ENCODE data around the gene ARHGEF16.

Gene ARHGEF16

DNA sequence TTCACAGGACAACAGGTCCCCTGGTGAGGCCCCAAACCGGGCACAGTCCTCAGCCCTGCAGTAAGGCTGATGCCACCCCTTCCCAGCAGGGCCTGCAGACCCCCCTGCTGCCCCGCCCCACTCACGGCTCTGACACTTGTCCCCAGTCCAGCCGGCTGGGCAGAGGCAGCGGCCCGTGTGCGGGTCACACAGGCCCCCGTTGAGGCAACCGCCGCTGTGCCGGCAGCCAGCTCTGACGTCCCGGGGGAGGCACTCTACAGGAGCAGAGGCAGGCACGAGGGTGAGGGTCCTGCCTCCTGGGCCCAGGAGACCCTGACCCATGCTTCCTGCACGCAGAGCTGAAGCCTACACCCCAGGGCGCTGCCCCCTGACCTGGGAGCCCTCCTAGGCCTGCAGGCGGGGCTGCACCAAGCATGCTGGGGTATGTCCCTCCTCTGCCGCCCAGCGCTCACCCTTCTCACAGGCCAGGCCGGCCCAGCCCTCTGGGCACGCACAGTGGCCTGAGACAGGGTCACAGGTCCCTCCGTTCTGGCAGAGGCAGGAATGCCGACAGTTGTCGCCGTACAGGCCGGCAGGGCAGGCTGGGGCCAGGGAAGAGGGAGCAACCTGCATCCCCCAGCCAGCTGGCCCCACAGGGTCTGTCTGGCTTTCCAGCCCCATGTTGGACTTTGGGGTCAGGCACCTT, 43.9 kb downstream of the ARHGEF16 start:
- Histone ChIP-seq H3K4me1 (peaks cover 0 to 5% (median under 1%) of the 10 kb centered on the region in 4 donors), H3K36me3 (peaks cover 0 to 93% (median 59%) of the 10 kb centered on the region in 3 donors), H3K4me3 (no peak overlapping the region), H3K27me3 (no peaks in the 10 kb centered on the region), H3K9me3 (no peaks in the 10 kb centered on the region), H3K27ac (no peak overlapping the region)
- intact Hi-C loops (cut with DNase I; ENCODE audit: low total_unique reads) = no loop called here
- no peak for DNase-seq
- TF ChIP-seq, protein P1, sequence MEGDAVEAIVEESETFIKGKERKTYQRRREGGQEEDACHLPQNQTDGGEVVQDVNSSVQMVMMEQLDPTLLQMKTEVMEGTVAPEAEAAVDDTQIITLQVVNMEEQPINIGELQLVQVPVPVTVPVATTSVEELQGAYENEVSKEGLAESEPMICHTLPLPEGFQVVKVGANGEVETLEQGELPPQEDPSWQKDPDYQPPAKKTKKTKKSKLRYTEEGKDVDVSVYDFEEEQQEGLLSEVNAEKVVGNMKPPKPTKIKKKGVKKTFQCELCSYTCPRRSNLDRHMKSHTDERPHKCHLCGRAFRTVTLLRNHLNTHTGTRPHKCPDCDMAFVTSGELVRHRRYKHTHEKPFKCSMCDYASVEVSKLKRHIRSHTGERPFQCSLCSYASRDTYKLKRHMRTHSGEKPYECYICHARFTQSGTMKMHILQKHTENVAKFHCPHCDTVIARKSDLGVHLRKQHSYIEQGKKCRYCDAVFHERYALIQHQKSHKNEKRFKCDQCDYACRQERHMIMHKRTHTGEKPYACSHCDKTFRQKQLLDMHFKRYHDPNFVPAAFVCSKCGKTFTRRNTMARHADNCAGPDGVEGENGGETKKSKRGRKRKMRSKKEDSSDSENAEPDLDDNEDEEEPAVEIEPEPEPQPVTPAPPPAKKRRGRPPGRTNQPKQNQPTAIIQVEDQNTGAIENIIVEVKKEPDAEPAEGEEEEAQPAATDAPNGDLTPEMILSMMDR (IDR thresholded peaks at IDR 0.05) = no peak

DNA sequence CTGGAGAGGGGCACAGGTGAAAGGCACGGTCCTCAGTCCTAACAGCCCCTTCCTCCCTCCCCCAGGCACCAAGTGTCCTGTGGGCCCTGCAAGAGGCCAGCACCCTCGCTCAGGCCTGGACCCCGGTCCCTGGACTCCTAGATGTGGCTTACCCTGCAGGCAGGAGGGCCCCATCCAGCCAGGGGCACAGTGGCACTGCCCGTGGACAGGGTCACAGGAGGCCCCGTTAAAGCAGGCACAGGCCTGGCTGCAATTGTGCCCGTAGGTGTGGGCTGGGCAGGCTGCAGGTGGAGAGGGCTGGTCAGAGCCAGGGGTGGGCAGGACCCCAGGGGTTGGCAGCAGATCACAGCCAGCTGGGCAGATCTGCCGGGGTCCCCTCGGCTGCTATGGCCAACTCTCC, 44.5 kb downstream of the ARHGEF16 start:
- Histone ChIP-seq H3K27ac (no peak overlapping the region), H3K36me3 (peaks cover 0 to 93% (median 53%) of the 10 kb centered on the region in 3 donors), H3K4me1 (peaks cover 0 to 9% (median 6%) of the 10 kb centered on the region in 4 donors), H3K9me3 (no peaks in the 10 kb centered on the region), H3K27me3 (no peaks in the 10 kb centered on the region), H3K4me3 (no peak overlapping the region)
- TF ChIP-seq, protein P1 (IDR thresholded peaks at IDR 0.05) = no peak
- intact Hi-C loops (cut with DNase I; ENCODE audit: low total_unique reads) = no loop called here
- no peak for DNase-seq

DNA sequence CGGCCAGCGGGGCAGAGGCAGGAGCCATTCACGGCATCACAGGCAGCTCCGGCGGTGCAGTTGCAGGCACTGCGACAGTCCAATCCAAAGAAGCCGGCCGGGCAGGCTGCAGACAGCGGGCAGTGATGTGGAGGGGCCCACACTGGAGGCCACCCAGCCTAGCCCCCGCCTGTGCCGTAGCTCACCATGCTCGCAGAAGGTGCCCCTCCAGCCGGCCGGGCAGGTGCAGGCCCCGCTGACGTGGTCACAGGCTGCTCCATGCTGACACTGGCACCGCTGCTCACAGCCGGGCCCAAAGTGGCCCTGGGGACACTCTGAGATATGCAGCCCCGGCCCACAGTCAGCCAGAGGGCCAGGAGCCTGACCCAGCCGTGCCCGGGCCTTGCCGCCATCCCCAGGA, 45.1 kb downstream of the ARHGEF16 start:
- TF ChIP-seq, protein P1 (IDR thresholded peaks at IDR 0.05) = no peak
- Histone ChIP-seq H3K4me3 (no peak overlapping the region), H3K27ac (no peak overlapping the region), H3K27me3 (no peaks in the 10 kb centered on the region), H3K36me3 (peaks cover 0 to 91% (median 46%) of the 10 kb centered on the region in 3 donors), H3K4me1 (peaks cover 0 to 16% (median 9%) of the 10 kb centered on the region in 4 donors), H3K9me3 (no peaks in the 10 kb centered on the region)
- intact Hi-C loops (cut with DNase I; ENCODE audit: low total_unique reads) = no loop called here
- DNase-seq = no peak

DNA sequence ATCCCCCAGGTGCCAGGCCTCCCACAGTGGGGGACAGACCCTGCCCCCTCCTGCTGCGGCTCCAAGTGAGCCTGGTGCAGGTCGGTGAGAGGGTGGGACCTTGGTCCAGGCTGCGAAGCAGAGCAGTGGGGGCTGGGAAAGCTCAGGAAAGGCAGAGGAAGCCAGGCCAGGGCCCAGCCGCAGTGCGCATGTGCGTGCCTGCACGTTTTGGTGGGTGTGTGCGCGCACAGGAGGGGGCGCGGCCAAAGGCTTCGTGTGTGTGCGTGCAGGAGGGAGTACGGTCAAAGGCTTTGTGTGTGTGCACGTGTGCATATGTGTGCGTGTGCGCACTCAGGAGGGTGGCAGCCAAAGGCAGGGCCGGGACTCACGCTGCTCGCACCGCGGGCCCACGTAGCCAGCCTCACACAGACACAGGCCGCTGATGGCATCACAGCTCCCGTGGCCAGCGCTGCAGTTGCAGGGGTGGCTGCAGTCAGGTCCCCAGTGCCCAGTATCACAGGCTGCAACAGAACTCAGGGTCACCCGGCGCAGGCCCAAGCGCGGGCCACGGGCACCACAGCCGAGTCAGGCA, 45.9 kb downstream of the ARHGEF16 start:
- DNase-seq = no peak
- peaks cover 0 to 23% (median 17%) of the 10 kb centered on the region in 4 donors for H3K4me1 ChIP-seq
- intact Hi-C loops (cut with DNase I; ENCODE audit: low total_unique reads) = no loop called here
- H3K9me3 ChIP-seq = no peaks in the 10 kb centered on the region
- no peak overlapping the region for H3K27ac ChIP-seq
- H3K4me3 ChIP-seq = no peak overlapping the region
- H3K27me3 ChIP-seq = no peaks in the 10 kb centered on the region
- TF ChIP-seq, protein P1 (IDR thresholded peaks at IDR 0.05) = no peak
- H3K36me3 ChIP-seq = peaks cover 0 to 91% (median 43%) of the 10 kb centered on the region in 3 donors

DNA sequence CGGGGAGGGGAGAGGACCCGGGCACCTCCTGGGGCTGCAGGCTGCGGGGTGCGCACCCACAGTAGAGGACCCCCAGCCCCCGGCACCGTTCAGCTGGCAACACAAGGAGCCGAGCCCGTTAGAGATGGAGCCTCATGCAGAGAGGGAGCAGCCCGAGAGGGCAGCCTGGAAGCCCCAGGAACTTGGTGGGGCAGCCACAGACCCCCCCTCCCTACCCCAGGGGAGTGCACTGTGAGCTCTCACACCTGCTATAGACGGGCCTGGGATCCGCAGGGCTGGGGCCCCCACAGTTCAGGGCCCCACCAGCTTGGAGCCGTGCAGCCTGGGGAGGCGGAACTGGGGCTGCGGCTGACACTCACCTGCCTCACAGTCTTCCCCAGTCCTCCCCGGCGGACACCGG, 47.0 kb downstream of the ARHGEF16 start:
- TF ChIP-seq, protein P1 (IDR thresholded peaks at IDR 0.05) = no peak
- Histone ChIP-seq H3K4me1 (peaks cover 0 to 30% (median 20%) of the 10 kb centered on the region in 4 donors), H3K27me3 (no peaks in the 10 kb centered on the region), H3K4me3 (no peak overlapping the region), H3K27ac (no peak overlapping the region), H3K36me3 (peaks cover 0 to 91% (median 42%) of the 10 kb centered on the region in 3 donors), H3K9me3 (no peaks in the 10 kb centered on the region)
- intact Hi-C loops (cut with DNase I; ENCODE audit: low total_unique reads) = no loop called here
- no peak for DNase-seq

Data from tibial artery (tissue), 4 donors.